ENCODE data around the gene DDX10. TPM values are rescaled to one million over a fixed set of nuclear protein-coding genes. Genes with fewer than 3 reads are reported as not detected.
A peak's percentile ranks its signal among the peaks of the same experiment; 100 is the strongest.

DDX10 gene
- total RNA-seq, 2 donors from 2014 or later = 8.0 to 28.2 TPM

GRCh38 chr11:108854346-108854745 lies 189.5 kb downstream of the DDX10 start:
- Histone ChIP-seq H3K4me3 (peak overlapping the region; percentile 57), H3K27ac (peak overlapping the region; percentile 64 to 68), H3K27me3 (replicated peaks; ENCODE audit: insufficient read depth) (no peaks in the 10 kb centered on the region), H3K36me3 (no peaks in the 10 kb centered on the region), H3K9me3 (no peaks in the 10 kb centered on the region), H3K4me1 (ENCODE audit: control insufficient read depth in 1 of 2, low read depth in 2 of 2) (peaks cover 22 to 46% of the 10 kb centered on the region in 2 donors)
- ATAC-seq (ENCODE audit: insufficient number of reproducible peaks, low FRiP score, low read depth) = no peak
- no peak for DNase-seq (ENCODE audit: low spot score)
- TF ChIP-seq CTCF (IDR thresholded peaks at IDR 0.05) = no peak

GRCh38 chr11:108857382-108857781 lies 192.5 kb downstream of the DDX10 start:
- Histone ChIP-seq H3K4me1 (ENCODE audit: control insufficient read depth in 1 of 2, low read depth in 2 of 2) (peaks cover 22 to 43% of the 10 kb centered on the region in 2 donors), H3K9me3 (no peaks in the 10 kb centered on the region), H3K27ac (peak overlapping the region; percentile 20 to 59), H3K4me3 (no peak overlapping the region), H3K27me3 (replicated peaks; ENCODE audit: insufficient read depth) (no peaks in the 10 kb centered on the region), H3K36me3 (no peaks in the 10 kb centered on the region)
- no peak for TF ChIP-seq CTCF (IDR thresholded peaks at IDR 0.05)
- ATAC-seq (ENCODE audit: insufficient number of reproducible peaks, low FRiP score, low read depth) (no peak), DNase-seq (ENCODE audit: low spot score) (no peak)

- H3K27me3 ChIP-seq (replicated peaks; ENCODE audit: insufficient read depth) = no peaks in the 10 kb centered on the region
- ATAC-seq (ENCODE audit: insufficient number of reproducible peaks, low FRiP score, low read depth) = no peak
- DNase-seq (ENCODE audit: low spot score) = no peak
- H3K9me3 ChIP-seq = no peaks in the 10 kb centered on the region
- no peak overlapping the region for H3K27ac ChIP-seq
- H3K36me3 ChIP-seq = no peaks in the 10 kb centered on the region
- H3K4me3 ChIP-seq = no peak overlapping the region
- H3K4me1 ChIP-seq (ENCODE audit: control insufficient read depth in 1 of 2, low read depth in 2 of 2) = peaks cover 11 to 32% of the 10 kb centered on the region in 2 donors
- TF ChIP-seq CTCF (IDR thresholded peaks at IDR 0.05) = no peak
Observed at GRCh38 chr11:108858622-108859021, 193.8 kb downstream of the DDX10 start.

- Histone ChIP-seq H3K27me3 (replicated peaks; ENCODE audit: insufficient read depth) (no peaks in the 10 kb centered on the region), H3K36me3 (no peaks in the 10 kb centered on the region), H3K4me3 (no peak overlapping the region), H3K27ac (no peak overlapping the region), H3K9me3 (no peaks in the 10 kb centered on the region), H3K4me1 (ENCODE audit: control insufficient read depth in 1 of 2, low read depth in 2 of 2) (peaks cover 6 to 24% of the 10 kb centered on the region in 2 donors)
- no peak for TF ChIP-seq CTCF (IDR thresholded peaks at IDR 0.05)
- ATAC-seq (ENCODE audit: insufficient number of reproducible peaks, low FRiP score, low read depth) (no peak), DNase-seq (ENCODE audit: low spot score) (no peak)
Observed at GRCh38 chr11:108859510-108859909, 194.6 kb downstream of the DDX10 start.

GRCh38 chr11:108863528-108863927 lies 198.7 kb downstream of the DDX10 start:
- H3K9me3 ChIP-seq = no peaks in the 10 kb centered on the region
- DNase-seq (ENCODE audit: low spot score) (no peak), ATAC-seq (ENCODE audit: insufficient number of reproducible peaks, low FRiP score, low read depth) (no peak)
- no peaks in the 10 kb centered on the region for H3K4me1 ChIP-seq (ENCODE audit: control insufficient read depth in 1 of 2, low read depth in 2 of 2)
- no peaks in the 10 kb centered on the region for H3K27me3 ChIP-seq (replicated peaks; ENCODE audit: insufficient read depth)
- no peak overlapping the region for H3K27ac ChIP-seq
- H3K4me3 ChIP-seq = no peak overlapping the region
- no peaks in the 10 kb centered on the region for H3K36me3 ChIP-seq
- no peak for TF ChIP-seq CTCF (IDR thresholded peaks at IDR 0.05)
